Smooth muscle cell (in vitro differentiated cells): ENCODE results near the gene PIR. TPM values are rescaled to one million over a fixed set of nuclear protein-coding genes. Genes with fewer than 3 reads are reported as not detected.

Experiments used
- DNase-seq: peaks from one replicate; lab custom pipeline; 2025; ENCODE audit not compliant: unreplicated experiment; lab: John Stamatoyannopoulos, UW
- H2AFZ ChIP-seq: fragments of 200-600 bp; sonication (generic); 2 replicates; pipeline ENCODE4 v1.6.0; 2016; ENCODE audit warnings: antibody characterized with exemption, low read depth, mild to moderate bottlenecking
- H3F3A ChIP-seq: fragments of 200-600 bp; sonication (generic); 2 replicates; pipeline ENCODE4 v1.6.0; 2017; ENCODE audit warnings: antibody characterized with exemption, low read depth
- H3K27ac ChIP-seq: fragments of 200-600 bp; sonication (generic); 2 replicates; pipeline ENCODE4 v1.5.1; 2016; ENCODE audit warnings: low read depth, mild to moderate bottlenecking
- H3K27me3 ChIP-seq: fragments of 200-600 bp; sonication (generic); 2 replicates; pipeline ENCODE4 v1.6.1; 2016; ENCODE audit warnings: low read depth, mild to moderate bottlenecking
- H3K36me3 ChIP-seq: fragments of 200-600 bp; sonication (generic); 2 replicates; pipeline ENCODE4 v1.5.1; 2016; ENCODE audit warnings: low read depth
- H3K4me1 ChIP-seq: fragments of 200-600 bp; sonication (generic); 2 replicates; pipeline ENCODE4 v1.5.1; 2016; ENCODE audit warnings: low read depth
- H3K4me2 ChIP-seq: fragments of 200-600 bp; sonication (generic); 2 replicates; pipeline ENCODE4 v1.6.0; 2016; ENCODE audit warnings: mild to moderate bottlenecking
- H3K4me3 ChIP-seq: fragments of 200-600 bp; sonication (generic); 2 replicates; pipeline ENCODE4 v1.5.1; 2016; ENCODE audit warnings: mild to moderate bottlenecking
- H3K79me2 ChIP-seq: fragments of 200-600 bp; sonication (generic); 2 replicates; pipeline ENCODE4 v1.6.0; 2016; ENCODE audit warnings: low read depth, mild to moderate bottlenecking
- H3K9ac ChIP-seq: fragments of 200-600 bp; sonication (generic); 2 replicates; pipeline ENCODE4 v1.6.0; 2016; ENCODE audit warnings: low read depth
- H3K9me3 ChIP-seq: fragments of 200-600 bp; sonication (generic); replicated peaks from 2 replicates; pipeline ENCODE4 v1.5.1; 2016; ENCODE audit warnings: low read depth
- H4K20me1 ChIP-seq: fragments of 200-600 bp; sonication (generic); 2 replicates; pipeline ENCODE4 v1.6.0; 2016; ENCODE audit warnings: low read depth
- CTCF ChIP-seq: fragments of 200-600 bp; sonication (generic); IDR thresholded peaks from 2 replicates; pipeline ENCODE4 v1.5.1; 2017; ENCODE audit warnings: borderline replicate concordance, mild to moderate bottlenecking, antibody characterized with exemption; ENCODE audit not compliant: insufficient read depth, poor library complexity, severe bottlenecking
- WGBS: methylation state at CpG from one replicate; pipeline ENCODE4 v1.1.7; 2016; ENCODE audit warnings: low lambda C conversion rate; 5-methylcytosine and 5-hydroxymethylcytosine counted together
- polyA plus RNA-seq: library from polyadenylated mRNA; unstranded; fragments of >200 nt; fragmentation: Nextera tagmentation; extraction: Ambion mirVana; gene quantifications from 2 replicates; pipeline ENCODE4 v1.2.1, GENCODE V29; 2016
- total RNA-seq: library from RNA; depleted of rRNA; stranded (reverse); fragments of >200 nt; gene quantifications from 2 replicates; pipeline ENCODE4 v1.2.3, GENCODE V29; 2014

PIR gene
- total and polyA plus RNA-seq, 2 experiments from 2014 or later, result 9.3 to 14.3 TPM

- Histone ChIP-seq H2AFZ (no peak overlapping the region), H3K27ac (no peak overlapping the region), H3K4me3 (no peak overlapping the region), H3K79me2 (no peaks in the 10 kb centered on the region), H3K36me3 (no peaks in the 10 kb centered on the region), H3K9ac (no peak overlapping the region), H3K4me2 (no peak overlapping the region), H3K9me3 (no peaks in the 10 kb centered on the region), H4K20me1 (no peaks in the 10 kb centered on the region), H3K4me1 (no peaks in the 10 kb centered on the region), H3F3A (no peaks in the 10 kb centered on the region), H3K27me3 (no peaks in the 10 kb centered on the region)
- TF ChIP-seq CTCF, result no peak
- WGBS, result 100% methylated on average over 2 of the region's 2 CpGs
- DNase-seq, result no peak
These were observed 9.2 kb downstream of the PIR start for GRCh38 chrX:15483891-15484290.

- H3K4me1 ChIP-seq, result peaks cover 7% of the 10 kb centered on the region
- no peak overlapping the region for H3K4me3 ChIP-seq
- H2AFZ ChIP-seq, result peak overlapping the region; percentile 55
- no peak for DNase-seq
- H3K27me3 ChIP-seq, result no peaks in the 10 kb centered on the region
- peak overlapping the region; percentile 78 for H3K27ac ChIP-seq
- no peaks in the 10 kb centered on the region for H4K20me1 ChIP-seq
- H3K9me3 ChIP-seq, result no peaks in the 10 kb centered on the region
- H3F3A ChIP-seq, result no peaks in the 10 kb centered on the region
- H3K9ac ChIP-seq, result peak overlapping the region; percentile 40
- H3K36me3 ChIP-seq, result no peaks in the 10 kb centered on the region
- no peak for TF ChIP-seq CTCF
- no peaks in the 10 kb centered on the region for H3K79me2 ChIP-seq
- no peak overlapping the region for H3K4me2 ChIP-seq
- WGBS, result 82% methylated on average over 4 of the region's 4 CpGs
These were observed 17.6 kb downstream of the PIR start for GRCh38 chrX:15475486-15475885.

- no peak for DNase-seq
- TF ChIP-seq CTCF, result no peak
- WGBS, result 72% methylated on average over 5 of the region's 5 CpGs
- Histone ChIP-seq H3K27me3 (no peaks in the 10 kb centered on the region), H3F3A (no peaks in the 10 kb centered on the region), H3K9ac (peak overlapping the region; percentile 61), H3K9me3 (no peaks in the 10 kb centered on the region), H3K4me2 (no peak overlapping the region), H3K4me3 (no peak overlapping the region), H3K27ac (peak overlapping the region; percentile 78), H3K79me2 (no peaks in the 10 kb centered on the region), H3K4me1 (peaks cover 7% of the 10 kb centered on the region), H4K20me1 (no peaks in the 10 kb centered on the region), H2AFZ (peak overlapping the region; percentile 55), H3K36me3 (no peaks in the 10 kb centered on the region)
These were observed 18.1 kb downstream of the PIR start for GRCh38 chrX:15475021-15475420.

- Histone ChIP-seq H3K36me3 (no peaks in the 10 kb centered on the region), H3K4me2 (no peak overlapping the region), H3K9ac (peak overlapping the region; percentile 61), H3K27ac (peak overlapping the region; percentile 78), H3K27me3 (no peaks in the 10 kb centered on the region), H2AFZ (no peak overlapping the region), H3K79me2 (no peaks in the 10 kb centered on the region), H3K4me3 (no peak overlapping the region), H3K9me3 (no peaks in the 10 kb centered on the region), H3K4me1 (peaks cover 7% of the 10 kb centered on the region), H3F3A (no peaks in the 10 kb centered on the region), H4K20me1 (no peaks in the 10 kb centered on the region)
- no peak for DNase-seq
- TF ChIP-seq CTCF, result no peak
- WGBS, result 97% methylated on average over 4 of the region's 4 CpGs
These were observed 19.1 kb downstream of the PIR start for GRCh38 chrX:15474028-15474427.
